KMS-11 (cell line): ENCODE measurements around the gene AIP.
"Not testable (repeated sequence)": the region's sequence is repeated elsewhere in the genome, so short reads cannot be mapped to it uniquely, and the experiment has no call there.

Experiments
- H2AFZ ChIP-seq: fragments of 200-600 bp; sonication (generic); 2 replicates; pipeline ENCODE4 v1.6.1; 2016; ENCODE audit warnings: antibody characterized with exemption, mixed run types, low read depth
- H3K27ac ChIP-seq: fragments of 200-600 bp; sonication (generic); 2 replicates; pipeline ENCODE4 v1.6.1; 2016; ENCODE audit warnings: mild to moderate bottlenecking, mixed run types
- H3K27me3 ChIP-seq: fragments of 200-600 bp; sonication (generic); 2 replicates; pipeline ENCODE4 v1.6.1; 2017; ENCODE audit warnings: mild to moderate bottlenecking, low read depth, mixed run types, moderate library complexity; ENCODE audit not compliant: insufficient read depth
- H3K36me3 ChIP-seq: fragments of 200-600 bp; sonication (generic); 2 replicates; pipeline ENCODE4 v1.6.1; 2017; ENCODE audit warnings: mild to moderate bottlenecking, mixed run types; ENCODE audit not compliant: insufficient read depth
- H3K4me1 ChIP-seq: fragments of 200-600 bp; sonication (generic); 2 replicates; pipeline ENCODE4 v1.6.1; 2016; ENCODE audit warnings: mild to moderate bottlenecking, low read depth, mixed run types; ENCODE audit not compliant: poor library complexity, severe bottlenecking
- H3K4me2 ChIP-seq: fragments of 200-600 bp; sonication (generic); 2 replicates; pipeline ENCODE4 v1.7.0; 2016; ENCODE audit warnings: mild to moderate bottlenecking, mixed run types
- H3K4me3 ChIP-seq: fragments of 200-600 bp; sonication (generic); IDR thresholded peaks from 2 replicates; pipeline ENCODE4 v1.6.1; 2017; ENCODE audit warnings: low read depth, low read length, mixed read lengths; ENCODE audit not compliant: insufficient read depth
- H3K79me2 ChIP-seq: fragments of 200-600 bp; sonication (generic); 2 replicates; pipeline ENCODE4 v1.6.1; 2016; ENCODE audit warnings: low read depth, mixed run types; ENCODE audit not compliant: insufficient read depth
- H3K9ac ChIP-seq: fragments of 200-600 bp; sonication (generic); 2 replicates; pipeline ENCODE4 v1.6.1; 2016; ENCODE audit warnings: mild to moderate bottlenecking, mixed run types
- H4K20me1 ChIP-seq: fragments of 200-600 bp; sonication (generic); 2 replicates; pipeline ENCODE4 v1.6.1; 2016; ENCODE audit warnings: mild to moderate bottlenecking, mixed run types; ENCODE audit not compliant: insufficient read depth
- TF ChIP-seq, protein P1 (sequence below): fragments of 200-600 bp; sonication (generic); conservative IDR thresholded peaks from 2 replicates; pipeline ENCODE4 v1.6.1; 2017; ENCODE audit warnings: low read depth, mild to moderate bottlenecking, antibody characterized with exemption, low read length, moderate library complexity, mixed read lengths

The AIP gene

DNA sequence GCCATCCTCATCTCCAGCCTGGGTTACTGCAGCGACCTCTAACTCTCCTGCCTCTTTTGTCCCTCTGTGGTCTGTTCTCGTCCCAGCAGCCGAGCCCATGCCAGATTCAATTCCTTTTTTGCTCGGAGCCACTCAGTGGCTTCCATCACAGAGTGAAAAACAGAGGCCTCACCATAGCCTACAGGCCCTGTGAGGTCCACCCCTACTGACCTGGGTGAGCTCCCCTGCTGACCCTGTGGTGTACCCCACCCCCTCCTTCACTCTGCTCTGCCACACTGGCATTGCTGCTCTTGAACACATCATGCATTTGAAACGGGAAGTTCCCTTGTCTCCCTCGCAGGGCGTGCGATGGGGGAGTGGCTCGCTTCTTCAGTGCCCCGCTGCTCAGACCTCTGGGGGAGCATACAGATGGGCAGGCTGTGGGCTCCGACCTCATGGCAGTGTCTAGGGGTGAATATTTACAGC lies 2.1 kb downstream of the AIP start:
- Histone ChIP-seq H3K4me1 (peaks cover 7% of the 10 kb centered on the region), H4K20me1 (no peaks in the 10 kb centered on the region), H3K4me3 (no peak overlapping the region), H3K79me2 (no peaks in the 10 kb centered on the region), H2AFZ (no peak overlapping the region), H3K27ac (no peak overlapping the region), H3K36me3 (no peaks in the 10 kb centered on the region), H3K9ac (no peak overlapping the region), H3K27me3 (peaks cover 2% of the 10 kb centered on the region; the same call in 1 of the 2 replicates), H3K4me2 (no peak overlapping the region)
- TF ChIP-seq, protein P1, sequence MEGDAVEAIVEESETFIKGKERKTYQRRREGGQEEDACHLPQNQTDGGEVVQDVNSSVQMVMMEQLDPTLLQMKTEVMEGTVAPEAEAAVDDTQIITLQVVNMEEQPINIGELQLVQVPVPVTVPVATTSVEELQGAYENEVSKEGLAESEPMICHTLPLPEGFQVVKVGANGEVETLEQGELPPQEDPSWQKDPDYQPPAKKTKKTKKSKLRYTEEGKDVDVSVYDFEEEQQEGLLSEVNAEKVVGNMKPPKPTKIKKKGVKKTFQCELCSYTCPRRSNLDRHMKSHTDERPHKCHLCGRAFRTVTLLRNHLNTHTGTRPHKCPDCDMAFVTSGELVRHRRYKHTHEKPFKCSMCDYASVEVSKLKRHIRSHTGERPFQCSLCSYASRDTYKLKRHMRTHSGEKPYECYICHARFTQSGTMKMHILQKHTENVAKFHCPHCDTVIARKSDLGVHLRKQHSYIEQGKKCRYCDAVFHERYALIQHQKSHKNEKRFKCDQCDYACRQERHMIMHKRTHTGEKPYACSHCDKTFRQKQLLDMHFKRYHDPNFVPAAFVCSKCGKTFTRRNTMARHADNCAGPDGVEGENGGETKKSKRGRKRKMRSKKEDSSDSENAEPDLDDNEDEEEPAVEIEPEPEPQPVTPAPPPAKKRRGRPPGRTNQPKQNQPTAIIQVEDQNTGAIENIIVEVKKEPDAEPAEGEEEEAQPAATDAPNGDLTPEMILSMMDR = no peak

DNA sequence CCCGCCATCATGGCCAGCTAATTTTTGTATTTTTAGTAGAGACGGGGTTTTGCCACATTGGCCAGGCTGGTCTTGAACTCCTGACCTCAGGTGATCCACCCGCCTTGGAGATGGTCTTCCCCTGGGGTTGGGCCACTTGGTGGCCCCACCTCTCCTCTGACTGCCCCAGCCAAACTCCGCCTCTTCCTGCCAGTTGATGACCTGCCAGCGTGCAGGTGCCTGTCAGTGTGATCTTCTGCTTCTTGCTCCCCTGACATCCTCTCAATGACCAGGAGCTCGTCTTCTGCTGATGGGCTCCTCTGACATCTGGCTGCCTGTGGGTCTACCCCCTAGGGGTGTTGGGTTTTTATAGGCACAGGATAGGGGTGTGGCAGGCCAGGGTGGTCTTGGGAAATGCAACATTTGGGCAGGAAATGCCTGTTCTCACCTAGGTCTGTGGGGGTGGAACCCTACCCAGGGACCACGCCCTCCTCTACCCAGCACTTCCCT lies 3.1 kb downstream of the AIP start:
- H3K27me3 ChIP-seq, H3K9ac ChIP-seq, H4K20me1 ChIP-seq, H3K79me2 ChIP-seq, H2AFZ ChIP-seq, H3K4me2 ChIP-seq, H3K36me3 ChIP-seq, H3K4me3 ChIP-seq, H3K4me1 ChIP-seq, H3K27ac ChIP-seq: not testable (repeated sequence)

- no peaks in the 10 kb centered on the region for H3K79me2 ChIP-seq
- no peaks in the 10 kb centered on the region for H3K27me3 ChIP-seq
- TF ChIP-seq, protein P1 = no peak
- no peak overlapping the region for H3K4me2 ChIP-seq
- no peaks in the 10 kb centered on the region for H3K36me3 ChIP-seq
- no peaks in the 10 kb centered on the region for H4K20me1 ChIP-seq
- peaks cover 7% of the 10 kb centered on the region for H3K4me1 ChIP-seq
- no peak overlapping the region for H3K27ac ChIP-seq
- H2AFZ ChIP-seq = no peak overlapping the region
- H3K4me3 ChIP-seq = no peak overlapping the region
- H3K9ac ChIP-seq = no peak overlapping the region
Observed at GRCh38 chr11:67486481-67487195, 3.8 kb downstream of the AIP start.

GRCh38 chr11:67489203-67489884 lies 6.5 kb downstream of the AIP start:
- H4K20me1 ChIP-seq = no peaks in the 10 kb centered on the region
- H3K27ac ChIP-seq = no peak overlapping the region
- H3K4me2 ChIP-seq = no peak overlapping the region
- H3K4me3 ChIP-seq = no peak overlapping the region
- H3K27me3 ChIP-seq = no peaks in the 10 kb centered on the region
- no peak overlapping the region for H2AFZ ChIP-seq
- no peak overlapping the region for H3K9ac ChIP-seq
- TF ChIP-seq, protein P1 = no peak
- H3K79me2 ChIP-seq = no peaks in the 10 kb centered on the region
- H3K4me1 ChIP-seq = no peaks in the 10 kb centered on the region
- no peaks in the 10 kb centered on the region for H3K36me3 ChIP-seq
